ENCODE results near the gene EDIL3. TPM values are rescaled to one million over a fixed set of nuclear protein-coding genes. Genes with fewer than 3 reads are reported as not detected.

EDIL3 gene
- total RNA-seq, 1 experiment from 2014 or later, result not detected

DNA sequence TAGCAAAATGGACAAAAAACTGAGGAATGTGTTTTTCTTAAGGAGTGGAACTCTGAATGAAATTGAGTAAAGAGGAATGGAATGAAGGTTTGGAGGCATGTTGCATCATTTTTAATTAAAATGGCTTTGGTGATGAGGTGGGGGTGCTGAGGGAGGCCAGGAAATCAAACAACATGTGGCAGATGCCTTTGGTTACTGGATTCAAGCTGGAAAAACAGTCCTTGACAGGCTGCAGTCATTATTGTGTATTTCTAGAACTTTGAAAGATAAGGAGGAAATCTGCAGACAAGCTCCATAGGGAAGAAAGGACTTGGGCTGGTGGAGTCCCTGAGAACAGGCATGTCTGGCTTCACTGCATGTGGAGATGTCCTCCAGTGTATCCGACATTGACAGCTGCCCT lies 460.5 kb downstream of the EDIL3 start:
- Mint-ChIP-seq H3K27me3 (ENCODE audit: insufficient read depth, unreplicated experiment) (peaks cover 2% of the 10 kb centered on the region), H3K9me3 (ENCODE audit: unreplicated experiment) (no peaks in the 10 kb centered on the region), H3K36me3 (ENCODE audit: insufficient read depth, unreplicated experiment) (no peaks in the 10 kb centered on the region), H3K4me3 (ENCODE audit: unreplicated experiment) (no peak overlapping the region), H3K4me1 (ENCODE audit: low read depth, unreplicated experiment) (peaks cover 13% of the 10 kb centered on the region), H3K27ac (ENCODE audit: unreplicated experiment) (no peak overlapping the region)
- intact Hi-C loops (cut with micrococcal nuclease; ENCODE audit: unreplicated experiment), result no loop called here
- TF ChIP-seq, protein P1, sequence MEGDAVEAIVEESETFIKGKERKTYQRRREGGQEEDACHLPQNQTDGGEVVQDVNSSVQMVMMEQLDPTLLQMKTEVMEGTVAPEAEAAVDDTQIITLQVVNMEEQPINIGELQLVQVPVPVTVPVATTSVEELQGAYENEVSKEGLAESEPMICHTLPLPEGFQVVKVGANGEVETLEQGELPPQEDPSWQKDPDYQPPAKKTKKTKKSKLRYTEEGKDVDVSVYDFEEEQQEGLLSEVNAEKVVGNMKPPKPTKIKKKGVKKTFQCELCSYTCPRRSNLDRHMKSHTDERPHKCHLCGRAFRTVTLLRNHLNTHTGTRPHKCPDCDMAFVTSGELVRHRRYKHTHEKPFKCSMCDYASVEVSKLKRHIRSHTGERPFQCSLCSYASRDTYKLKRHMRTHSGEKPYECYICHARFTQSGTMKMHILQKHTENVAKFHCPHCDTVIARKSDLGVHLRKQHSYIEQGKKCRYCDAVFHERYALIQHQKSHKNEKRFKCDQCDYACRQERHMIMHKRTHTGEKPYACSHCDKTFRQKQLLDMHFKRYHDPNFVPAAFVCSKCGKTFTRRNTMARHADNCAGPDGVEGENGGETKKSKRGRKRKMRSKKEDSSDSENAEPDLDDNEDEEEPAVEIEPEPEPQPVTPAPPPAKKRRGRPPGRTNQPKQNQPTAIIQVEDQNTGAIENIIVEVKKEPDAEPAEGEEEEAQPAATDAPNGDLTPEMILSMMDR (IDR thresholded peaks at IDR 0.05; ENCODE audit: insufficient read depth in 1 of 2, low read depth in 1 of 2, low read length in 1 of 2, severe bottlenecking in 1 of 2, unreplicated experiment in 1 of 2), result no peak
- ChIA-PET POLR2A (no interaction called here), CTCF (no interaction called here)
- 0 out of 2 replicates have a peak, but pooled peaks cover 13% of the 10 kb centered on the region for H3K4me1 ChIP-seq
- no peaks in the 10 kb centered on the region for H3K27me3 ChIP-seq (replicated peaks; ENCODE audit: control insufficient read depth, insufficient read depth, low read length)
- BruUV-seq (replicated peaks), result no TSS peak
- H3K4me3 ChIP-seq (ENCODE audit: low read depth, low read length), result no peak overlapping the region
- DNase-seq, result no peak
- no peaks in the 10 kb centered on the region for H3K36me3 ChIP-seq (ENCODE audit: control insufficient read depth, insufficient read depth, low read length)
- no peaks in the 10 kb centered on the region for H3K9me3 ChIP-seq

DNA sequence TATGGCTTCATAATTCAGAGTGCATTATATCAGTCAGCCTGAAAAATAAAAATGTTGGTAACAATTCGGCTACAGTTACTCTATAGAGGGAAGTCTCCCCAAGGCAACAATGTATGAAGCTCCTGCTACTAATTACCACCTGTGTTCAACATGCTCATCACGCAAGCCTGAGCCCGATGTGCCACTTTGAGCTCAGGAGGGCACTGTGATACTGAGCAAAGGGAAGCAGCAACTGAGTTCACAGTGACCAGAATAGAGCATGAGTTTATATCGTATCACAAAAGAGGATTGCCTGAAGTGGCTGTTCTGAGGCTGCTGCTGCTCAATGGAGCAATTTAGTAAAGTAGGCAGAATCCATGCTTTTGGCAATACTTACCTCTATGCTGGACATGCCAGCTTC lies 462.0 kb downstream of the EDIL3 start:
- no peak overlapping the region for H3K4me3 Mint-ChIP-seq (ENCODE audit: unreplicated experiment)
- no peaks in the 10 kb centered on the region for H3K9me3 ChIP-seq
- H3K36me3 Mint-ChIP-seq (ENCODE audit: insufficient read depth, unreplicated experiment), result no peaks in the 10 kb centered on the region
- peaks cover 2% of the 10 kb centered on the region for H3K27me3 Mint-ChIP-seq (ENCODE audit: insufficient read depth, unreplicated experiment)
- no peaks in the 10 kb centered on the region for H3K27me3 ChIP-seq (replicated peaks; ENCODE audit: control insufficient read depth, insufficient read depth, low read length)
- POLR2A ChIA-PET, result no interaction called here
- TF ChIP-seq, protein P1 (IDR thresholded peaks at IDR 0.05; ENCODE audit: insufficient read depth in 1 of 2, low read depth in 1 of 2, low read length in 1 of 2, severe bottlenecking in 1 of 2, unreplicated experiment in 1 of 2), result no peak
- intact Hi-C loops (cut with micrococcal nuclease; ENCODE audit: unreplicated experiment), result no loop called here
- no peaks in the 10 kb centered on the region for H3K9me3 Mint-ChIP-seq (ENCODE audit: unreplicated experiment)
- CTCF ChIA-PET, result no interaction called here
- BruUV-seq (replicated peaks), result no TSS peak
- no peak for DNase-seq
- peaks cover 13% of the 10 kb centered on the region for H3K4me1 Mint-ChIP-seq (ENCODE audit: low read depth, unreplicated experiment)
- no peak overlapping the region for H3K4me3 ChIP-seq (ENCODE audit: low read depth, low read length)
- H3K27ac Mint-ChIP-seq (ENCODE audit: unreplicated experiment), result no peak overlapping the region
- H3K36me3 ChIP-seq (ENCODE audit: control insufficient read depth, insufficient read depth, low read length), result no peaks in the 10 kb centered on the region
- 0 out of 2 replicates have a peak, but pooled peaks cover 13% of the 10 kb centered on the region for H3K4me1 ChIP-seq

DNA sequence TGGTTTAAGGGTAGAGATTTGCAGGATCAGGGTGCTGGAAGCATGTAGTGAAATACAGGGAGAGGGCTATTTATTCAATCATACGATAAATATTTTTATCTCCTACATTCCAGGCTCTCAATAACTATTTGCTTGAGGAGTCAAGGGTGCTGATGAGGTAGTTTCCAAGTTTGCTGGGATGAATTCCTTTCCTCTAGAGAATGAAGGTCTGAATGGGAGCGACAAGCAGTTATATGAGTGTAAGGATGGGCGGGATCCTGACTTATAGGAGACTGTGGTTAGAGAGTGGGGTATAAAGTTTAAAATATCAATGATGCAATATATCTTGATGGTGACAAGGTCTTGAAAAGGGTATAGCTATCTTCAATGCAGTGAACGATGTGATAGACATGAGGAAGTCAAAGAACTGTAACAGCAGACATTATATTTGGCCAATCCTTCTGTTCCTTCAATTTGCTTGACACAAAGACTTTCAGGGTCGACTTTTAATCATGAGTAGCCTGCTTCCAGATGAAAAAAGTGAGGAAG lies 462.9 kb downstream of the EDIL3 start:
- no TSS peak for BruUV-seq (replicated peaks)
- H3K9me3 ChIP-seq, result no peaks in the 10 kb centered on the region
- no peaks in the 10 kb centered on the region for H3K27me3 ChIP-seq (replicated peaks; ENCODE audit: control insufficient read depth, insufficient read depth, low read length)
- CTCF ChIA-PET, result no interaction called here
- H3K4me1 Mint-ChIP-seq (ENCODE audit: low read depth, unreplicated experiment), result peaks cover 13% of the 10 kb centered on the region
- no peaks in the 10 kb centered on the region for H3K36me3 Mint-ChIP-seq (ENCODE audit: insufficient read depth, unreplicated experiment)
- intact Hi-C loops (cut with micrococcal nuclease; ENCODE audit: unreplicated experiment), result no loop called here
- H3K4me1 ChIP-seq, result 0 out of 2 replicates have a peak, but pooled peaks cover 13% of the 10 kb centered on the region
- no peaks in the 10 kb centered on the region for H3K9me3 Mint-ChIP-seq (ENCODE audit: unreplicated experiment)
- H3K27me3 Mint-ChIP-seq (ENCODE audit: insufficient read depth, unreplicated experiment), result peaks cover 2% of the 10 kb centered on the region
- no peak overlapping the region for H3K4me3 Mint-ChIP-seq (ENCODE audit: unreplicated experiment)
- TF ChIP-seq, protein P1 (IDR thresholded peaks at IDR 0.05; ENCODE audit: insufficient read depth in 1 of 2, low read depth in 1 of 2, low read length in 1 of 2, severe bottlenecking in 1 of 2, unreplicated experiment in 1 of 2), result no peak
- DNase-seq, result no peak
- no peak overlapping the region for H3K27ac Mint-ChIP-seq (ENCODE audit: unreplicated experiment)
- POLR2A ChIA-PET, result no interaction called here
- H3K36me3 ChIP-seq (ENCODE audit: control insufficient read depth, insufficient read depth, low read length), result no peaks in the 10 kb centered on the region
- H3K4me3 ChIP-seq (ENCODE audit: low read depth, low read length), result no peak overlapping the region
